Measurements from ENCODE around the gene ATG2B. TPM values are rescaled to one million over a fixed set of nuclear protein-coding genes. Genes with fewer than 3 reads are reported as not detected.

Gene ATG2B
- total and polyA plus RNA-seq, 2 donors (not counting 1 experiment from before 2014, with no cell fraction given): 8.1 to 39.6 TPM

DNA sequence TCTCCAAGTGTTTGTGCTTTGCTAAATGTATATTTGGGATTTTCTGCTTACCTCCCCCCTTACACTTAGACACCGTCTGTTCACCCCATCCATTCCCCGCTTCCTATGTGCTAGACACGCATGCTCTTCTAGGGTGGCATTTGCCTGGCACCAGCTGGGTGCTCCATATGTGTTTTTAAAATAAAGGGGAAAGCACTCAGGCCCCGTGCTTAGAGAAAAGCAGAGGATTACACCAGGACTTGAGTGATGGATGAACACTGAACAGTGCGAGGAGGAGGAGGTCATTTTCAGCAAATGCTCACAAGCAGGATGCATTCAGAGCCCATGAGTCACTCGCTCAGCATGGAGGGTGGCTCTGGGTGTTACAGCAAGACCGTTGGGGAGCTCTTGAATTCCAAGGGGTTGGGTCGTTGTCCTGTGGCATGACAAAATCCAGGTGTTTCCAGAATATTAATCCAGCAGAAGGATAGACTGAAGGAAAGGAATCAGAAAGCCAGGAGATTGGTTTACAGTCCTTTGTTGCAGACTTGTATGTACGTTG is 110.1 kb downstream of the ATG2B start:
- peaks cover 57% of the 10 kb centered on the region for H3K27me3 Mint-ChIP-seq
- H3K4me3 Mint-ChIP-seq: no peak overlapping the region
- no peak overlapping the region for H3K4me2 ChIP-seq (replicated peaks; ENCODE audit: low read depth, low read length, poor library complexity, severe bottlenecking)

DNA sequence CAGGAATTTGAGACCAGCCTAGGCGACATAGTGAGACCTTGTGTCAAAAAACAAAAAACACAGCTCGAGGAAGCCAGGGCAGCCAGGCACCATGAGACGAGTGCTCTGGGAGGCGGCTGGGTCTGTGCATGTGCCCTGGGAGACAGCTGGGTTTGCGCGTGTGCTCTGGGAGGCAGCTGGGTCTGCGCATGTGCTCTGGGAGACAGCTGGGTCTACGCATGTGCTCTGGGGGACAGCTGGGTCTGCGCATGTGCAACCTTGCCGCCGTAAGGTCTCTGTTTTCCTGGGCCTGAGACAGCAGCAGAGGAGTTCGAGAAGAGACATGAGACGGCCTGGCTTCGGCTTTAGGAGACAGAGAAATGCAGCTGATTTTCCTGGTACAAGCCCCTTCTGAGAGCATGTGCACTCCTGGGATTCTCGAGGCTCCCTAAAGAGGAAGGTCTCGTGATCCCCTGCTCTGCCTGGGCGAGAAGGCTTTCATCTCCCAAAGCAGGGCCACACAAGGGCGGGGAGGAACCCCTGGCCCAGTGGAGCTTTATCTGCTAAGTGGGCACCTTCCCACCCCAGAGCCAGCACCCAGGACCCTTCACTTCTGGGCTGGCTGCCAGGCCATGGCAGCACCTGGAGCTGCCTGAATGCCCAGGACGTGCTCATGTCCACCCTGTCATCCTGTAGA is 110.7 kb downstream of the ATG2B start:
- Histone ChIP-seq H3K9me3 (ENCODE audit: control extremely low read depth in 1 of 3, control insufficient read depth in 2 of 3, insufficient read depth in 1 of 3, low read length in 2 of 3) (no peaks in the 10 kb centered on the region), H4K20me1 (ENCODE audit: control insufficient read depth, insufficient read depth, low read length, poor library complexity, severe bottlenecking) (no peaks in the 10 kb centered on the region), H3K27ac (ENCODE audit: low read length in 2 of 2) (no peak overlapping the region), H3K9ac (ENCODE audit: low read length) (no peak overlapping the region), H3K4me3 (ENCODE audit: control extremely low read depth in 1 of 5, extremely low read depth in 1 of 5, insufficient read depth in 1 of 5, low read depth in 2 of 5, low read length in 4 of 5) (no peak overlapping the region), H3K79me2 (ENCODE audit: control insufficient read depth, insufficient read depth, low read length) (no peaks in the 10 kb centered on the region), H3K4me1 (ENCODE audit: control insufficient read depth in 2 of 2, insufficient read depth in 2 of 2, low read length in 2 of 2) (no peaks in the 10 kb centered on the region), H3K27me3 (replicated peaks in 1 of 4; ENCODE audit: control extremely low read depth in 1 of 4, control insufficient read depth in 3 of 4, insufficient read depth in 4 of 4, low read length in 3 of 4) (peaks cover 0 to 24% (median 2%) of the 10 kb centered on the region in 4 experiments), H2AFZ (ENCODE audit: insufficient read depth, low read depth, low read length, poor library complexity, severe bottlenecking) (no peak overlapping the region), H3K36me3 (replicated peaks in 1 of 2; ENCODE audit: control extremely low read depth in 1 of 2, control insufficient read depth in 1 of 2, extremely low read depth in 1 of 2, insufficient read depth in 2 of 2, low read length in 1 of 2) (no peaks in the 10 kb centered on the region), H3K4me2 (replicated peaks; ENCODE audit: low read depth, low read length, poor library complexity, severe bottlenecking) (no peak overlapping the region)
- ChIA-PET POLR2A (no interaction called here), CTCF (interaction anchor here (0.5 kb wide), 1 partner anchor 187 kb away, joined by 3 read pairs; no protein-coding TSS in a partner anchor)
- TF ChIP-seq, protein P1, sequence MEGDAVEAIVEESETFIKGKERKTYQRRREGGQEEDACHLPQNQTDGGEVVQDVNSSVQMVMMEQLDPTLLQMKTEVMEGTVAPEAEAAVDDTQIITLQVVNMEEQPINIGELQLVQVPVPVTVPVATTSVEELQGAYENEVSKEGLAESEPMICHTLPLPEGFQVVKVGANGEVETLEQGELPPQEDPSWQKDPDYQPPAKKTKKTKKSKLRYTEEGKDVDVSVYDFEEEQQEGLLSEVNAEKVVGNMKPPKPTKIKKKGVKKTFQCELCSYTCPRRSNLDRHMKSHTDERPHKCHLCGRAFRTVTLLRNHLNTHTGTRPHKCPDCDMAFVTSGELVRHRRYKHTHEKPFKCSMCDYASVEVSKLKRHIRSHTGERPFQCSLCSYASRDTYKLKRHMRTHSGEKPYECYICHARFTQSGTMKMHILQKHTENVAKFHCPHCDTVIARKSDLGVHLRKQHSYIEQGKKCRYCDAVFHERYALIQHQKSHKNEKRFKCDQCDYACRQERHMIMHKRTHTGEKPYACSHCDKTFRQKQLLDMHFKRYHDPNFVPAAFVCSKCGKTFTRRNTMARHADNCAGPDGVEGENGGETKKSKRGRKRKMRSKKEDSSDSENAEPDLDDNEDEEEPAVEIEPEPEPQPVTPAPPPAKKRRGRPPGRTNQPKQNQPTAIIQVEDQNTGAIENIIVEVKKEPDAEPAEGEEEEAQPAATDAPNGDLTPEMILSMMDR (IDR thresholded peaks at IDR 0.05): no peak
- TF ChIP-seq EZH2 (IDR thresholded peaks at IDR 0.05; ENCODE audit: borderline replicate concordance, insufficient read depth, low read depth, low read length, poor library complexity, severe bottlenecking): no peak
- no peak overlapping the region for H3K27ac Mint-ChIP-seq
- no peaks in the 10 kb centered on the region for H3K4me1 Mint-ChIP-seq
- H3K4me3 Mint-ChIP-seq: no peak overlapping the region
- H3K27me3 Mint-ChIP-seq: peaks cover 60% of the 10 kb centered on the region
- no peaks in the 10 kb centered on the region for H3K9me3 Mint-ChIP-seq (ENCODE audit: insufficient read depth)
- 91% methylated on average over 18 of the region's 19 CpGs for WGBS (ENCODE audit: insufficient coverage)
- intact Hi-C loops (cut with micrococcal nuclease): no loop called here
- ATAC-seq (ENCODE audit: low read depth): no peak
- DNase-seq: no peak

More for the DNA sequence above, 110.1 kb downstream of the ATG2B start:
- no peaks in the 10 kb centered on the region for H4K20me1 ChIP-seq (ENCODE audit: control insufficient read depth, insufficient read depth, low read length, poor library complexity, severe bottlenecking)
- H3K27ac Mint-ChIP-seq: no peak overlapping the region
- H3K9me3 Mint-ChIP-seq (ENCODE audit: insufficient read depth): no peaks in the 10 kb centered on the region
- no peak for ATAC-seq (ENCODE audit: low read depth)
- no peak overlapping the region for H3K27ac ChIP-seq (ENCODE audit: low read length in 2 of 2)
- TF ChIP-seq, protein P1 (IDR thresholded peaks at IDR 0.05): no peak
- TF ChIP-seq EZH2 (IDR thresholded peaks at IDR 0.05; ENCODE audit: borderline replicate concordance, insufficient read depth, low read depth, low read length, poor library complexity, severe bottlenecking): no peak
- H3K4me1 ChIP-seq (ENCODE audit: control insufficient read depth in 2 of 2, insufficient read depth in 2 of 2, low read length in 2 of 2): no peaks in the 10 kb centered on the region
- whole genome bisulfite sequencing (ENCODE audit: insufficient coverage): 79% methylated on average over 7 of the region's 9 CpGs
- CTCF ChIA-PET: no interaction called here
- no peaks in the 10 kb centered on the region for H3K4me1 Mint-ChIP-seq
- DNase-seq: no peak
- intact Hi-C loops (cut with micrococcal nuclease): no loop called here
- no peak overlapping the region for H3K4me3 ChIP-seq (ENCODE audit: control extremely low read depth in 1 of 5, extremely low read depth in 1 of 5, insufficient read depth in 1 of 5, low read depth in 2 of 5, low read length in 4 of 5)
- peaks cover 0 to 23% (median 2%) of the 10 kb centered on the region in 4 experiments for H3K27me3 ChIP-seq (replicated peaks in 1 of 4; ENCODE audit: control extremely low read depth in 1 of 4, control insufficient read depth in 3 of 4, insufficient read depth in 4 of 4, low read length in 3 of 4)
- H3K36me3 ChIP-seq (replicated peaks in 1 of 2; ENCODE audit: control extremely low read depth in 1 of 2, control insufficient read depth in 1 of 2, extremely low read depth in 1 of 2, insufficient read depth in 2 of 2, low read length in 1 of 2): no peaks in the 10 kb centered on the region
- H3K9me3 ChIP-seq (ENCODE audit: control extremely low read depth in 1 of 3, control insufficient read depth in 2 of 3, insufficient read depth in 1 of 3, low read length in 2 of 3): no peaks in the 10 kb centered on the region
- no peak overlapping the region for H3K9ac ChIP-seq (ENCODE audit: low read length)
- no peak overlapping the region for H2AFZ ChIP-seq (ENCODE audit: insufficient read depth, low read depth, low read length, poor library complexity, severe bottlenecking)
- POLR2A ChIA-PET: no interaction called here
- no peaks in the 10 kb centered on the region for H3K79me2 ChIP-seq (ENCODE audit: control insufficient read depth, insufficient read depth, low read length)
